CD4-positive, alpha-beta memory T cell (primary cell): ENCODE data around the gene RNASE9. TPM values are rescaled to one million over a fixed set of nuclear protein-coding genes. Genes with fewer than 3 reads are reported as not detected.
A peak's percentile ranks its signal among the peaks of the same experiment; 100 is the strongest.
"Not testable (repeated sequence)": the region's sequence is repeated elsewhere in the genome, so short reads cannot be mapped to it uniquely, and the experiment has no call there.

Experiments
- CTCF ChIA-PET: fragments of 350-600 bp; sonication (Branson Sonifier 250); formaldehyde crosslinking; loops from one replicate; lab custom pipeline; 2021; ENCODE audit warnings: inconsistent platforms; ENCODE audit not compliant: partially characterized antibody; lab: Charles Lee
- POLR2A ChIA-PET: fragments of 350-600 bp; sonication (Branson Sonifier 250); formaldehyde crosslinking; loops from one replicate; lab custom pipeline; 2021; ENCODE audit not compliant: partially characterized antibody; lab: Charles Lee
- DNase-seq, 5 donors: peaks; one replicate each; pipeline versions ENCODE4 v3.0.0 to v3.0.0-alpha.2; 2020 to 2022; ENCODE audit warnings: mixed read lengths in 1 of 5
- H3K27ac ChIP-seq: one replicate; pipeline ENCODE4 v1.7.0; 2013; ENCODE audit warnings: low read depth, low read length
- H3K27me3 ChIP-seq: 2 replicates; pipeline ENCODE4 v1.7.0; 2013; ENCODE audit warnings: mild to moderate bottlenecking, low read length, moderate library complexity; ENCODE audit not compliant: insufficient read depth
- H3K36me3 ChIP-seq: 2 replicates; pipeline ENCODE4 v1.7.0; 2013; ENCODE audit warnings: mild to moderate bottlenecking, low read length, moderate library complexity; ENCODE audit not compliant: insufficient read depth
- H3K4me1 ChIP-seq: 2 replicates; pipeline ENCODE4 v1.7.0; 2013; ENCODE audit warnings: mild to moderate bottlenecking, low read length, moderate library complexity; ENCODE audit not compliant: insufficient read depth
- H3K4me3 ChIP-seq, 2 donors: one replicate each; pipeline ENCODE4 v1.7.0; 2013; ENCODE audit warnings: low read length in 2 of 2, mild to moderate bottlenecking in 1 of 2
- H3K9me3 ChIP-seq, 2 donors: one replicate each; pipeline ENCODE4 v1.7.0; 2013; ENCODE audit warnings: low read length in 2 of 2, control low read depth in 1 of 2; ENCODE audit not compliant: control insufficient read depth in 1 of 2
- H3K27ac Mint-ChIP-seq, 7 donors: one replicate each; pipeline ENCODE4 v1.8.0; 2020 to 2021; ENCODE audit warnings: mixed read lengths in 7 of 7, mild to moderate bottlenecking in 6 of 7, inconsistent platforms in 3 of 7, moderate library complexity in 3 of 7
- H3K27me3 Mint-ChIP-seq, 2 donors: one replicate each; pipeline ENCODE4 v1.8.0; 2020 to 2021; ENCODE audit warnings: mixed read lengths in 2 of 2
- H3K36me3 Mint-ChIP-seq, 2 donors: one replicate each; pipeline ENCODE4 v1.8.0; 2020 to 2021; ENCODE audit warnings: mixed read lengths in 2 of 2, inconsistent platforms in 1 of 2, mild to moderate bottlenecking in 1 of 2
- H3K4me1 Mint-ChIP-seq, 4 donors: one replicate each; pipeline ENCODE4 v1.8.0; 2020 to 2021; ENCODE audit warnings: mixed read lengths in 4 of 4, mild to moderate bottlenecking in 1 of 4
- H3K4me3 Mint-ChIP-seq, 8 donors: one replicate each; pipeline ENCODE4 v1.8.0; 2020 to 2021; ENCODE audit warnings: mixed read lengths in 8 of 8, mild to moderate bottlenecking in 7 of 8, moderate library complexity in 6 of 8, inconsistent platforms in 3 of 8
- H3K9me3 Mint-ChIP-seq, 8 donors: one replicate each; pipeline ENCODE4 v1.8.0; 2020 to 2021; ENCODE audit warnings: mixed read lengths in 8 of 8, mild to moderate bottlenecking in 5 of 8, inconsistent platforms in 3 of 8, moderate library complexity in 1 of 8
- intact Hi-C: fragments of 100-400 bp; cut with micrococcal nuclease; formaldehyde crosslinking; loops from one replicate; pipeline ENCODE4 v1.15.1; 2023
- polyA plus RNA-seq, 2 donors: library from polyadenylated mRNA; unstranded; fragments of 300-500 nt; fragmentation: Illumina TruSeq; gene quantifications; one replicate each; pipeline ENCODE4 v1.2.3, GENCODE V29; 2021
- total RNA-seq, 2 experiments: library from RNA; stranded (reverse); gene quantifications; one replicate each; pipeline ENCODE4 v1.2.3, GENCODE V29; 2021

Gene RNASE9
- total and polyA plus RNA-seq, 4 experiments from 2014 or later: not detected

GRCh38 chr14:20606190-20606901, 45.5 kb upstream of the RNASE9 start:
- peaks cover 14% of the 10 kb centered on the region for H3K4me1 ChIP-seq
- peak overlapping the region in 1 of 7 donors; percentile 4 for H3K27ac Mint-ChIP-seq
- H3K27me3 Mint-ChIP-seq: no peaks in the 10 kb centered on the region
- H3K27ac ChIP-seq: no peak overlapping the region
- H3K9me3 Mint-ChIP-seq: no peaks in the 10 kb centered on the region
- H3K36me3 ChIP-seq: no peaks in the 10 kb centered on the region
- peaks cover 0 to 5% (median 0%) of the 10 kb centered on the region in 4 donors for H3K4me1 Mint-ChIP-seq
- CTCF ChIA-PET: interaction anchor here (2.5 to 13.5 kb wide), 5 partner anchors 75 to 277 kb away, joined by 11 to 354 read pairs (median 49); partner anchors contain the start of genes ANG, CCNB1IP1, PARP2 and TEP1
- intact Hi-C loops: no loop called here
- no peaks in the 10 kb centered on the region for H3K36me3 Mint-ChIP-seq
- no peak overlapping the region for H3K4me3 ChIP-seq
- no peaks in the 10 kb centered on the region for H3K9me3 ChIP-seq
- H3K27me3 ChIP-seq: no peaks in the 10 kb centered on the region
- no peak overlapping the region for H3K4me3 Mint-ChIP-seq
- POLR2A ChIA-PET: interaction anchor here (2.0 kb wide), 1 partner anchor 136 kb away, joined by 4 read pairs; the partner anchor contains the start of gene PNP
- DNase-seq: no peak

GRCh38 chr14:20603813-20604690, 43.2 kb upstream of the RNASE9 start:
- Histone ChIP-seq H3K9me3 (no peaks in the 10 kb centered on the region), H3K4me1 (no peaks in the 10 kb centered on the region), H3K27ac (no peak overlapping the region), H3K4me3 (no peak overlapping the region), H3K36me3 (no peaks in the 10 kb centered on the region), H3K27me3 (no peaks in the 10 kb centered on the region)
- DNase-seq: no peak
- intact Hi-C loops: no loop called here
- no peaks in the 10 kb centered on the region for H3K27me3 Mint-ChIP-seq
- no peak overlapping the region for H3K27ac Mint-ChIP-seq
- CTCF ChIA-PET: interaction anchor here (0.5 to 13.5 kb wide), 2 partner anchors 275 to 852 kb away, joined by 3 to 354 read pairs; partner anchors contain the start of gene CCNB1IP1
- no peak overlapping the region for H3K4me3 Mint-ChIP-seq
- POLR2A ChIA-PET: interaction anchor here (1.3 kb wide), 1 partner anchor 81 kb away, joined by 3 read pairs; the partner anchor contains the start of gene RNASE4
- H3K9me3 Mint-ChIP-seq: no peaks in the 10 kb centered on the region
- H3K4me1 Mint-ChIP-seq: peaks cover 0 to 5% (median 0%) of the 10 kb centered on the region in 4 donors
- no peaks in the 10 kb centered on the region for H3K36me3 Mint-ChIP-seq

GRCh38 chr14:20602583-20602982, 41.7 kb upstream of the RNASE9 start:
- H3K4me1 Mint-ChIP-seq: peaks cover 0 to 5% (median 0%) of the 10 kb centered on the region in 4 donors
- Histone ChIP-seq H3K9me3 (no peaks in the 10 kb centered on the region), H3K27ac (no peak overlapping the region), H3K27me3 (no peaks in the 10 kb centered on the region), H3K4me3 (no peak overlapping the region), H3K4me1 (no peaks in the 10 kb centered on the region), H3K36me3 (no peaks in the 10 kb centered on the region)
- no peaks in the 10 kb centered on the region for H3K27me3 Mint-ChIP-seq
- H3K27ac Mint-ChIP-seq: no peak overlapping the region
- H3K9me3 Mint-ChIP-seq: no peaks in the 10 kb centered on the region
- H3K36me3 Mint-ChIP-seq: no peaks in the 10 kb centered on the region
- POLR2A ChIA-PET: no interaction called here
- DNase-seq: no peak
- intact Hi-C loops: no loop called here
- CTCF ChIA-PET: interaction anchor here (1.0 to 13.5 kb wide), 2 partner anchors 72 to 274 kb away, joined by 4 to 354 read pairs; partner anchors contain the start of gene CCNB1IP1
- H3K4me3 Mint-ChIP-seq: no peak overlapping the region

GRCh38 chr14:20601522-20601921, 40.7 kb upstream of the RNASE9 start:
- H3K9me3 Mint-ChIP-seq: no peaks in the 10 kb centered on the region
- no peaks in the 10 kb centered on the region for H3K27me3 ChIP-seq
- H3K27ac Mint-ChIP-seq: no peak overlapping the region
- no peak for DNase-seq
- H3K4me1 Mint-ChIP-seq: no peaks in the 10 kb centered on the region
- H3K4me3 Mint-ChIP-seq: no peak overlapping the region
- no peaks in the 10 kb centered on the region for H3K9me3 ChIP-seq
- intact Hi-C loops: no loop called here
- H3K36me3 ChIP-seq: no peaks in the 10 kb centered on the region
- H3K4me3 ChIP-seq: no peak overlapping the region
- ChIA-PET CTCF (interaction anchor here (1.3 kb wide), 1 partner anchor 274 kb away, joined by 3 read pairs; no protein-coding TSS in a partner anchor), POLR2A (no interaction called here)
- no peaks in the 10 kb centered on the region for H3K4me1 ChIP-seq
- H3K27ac ChIP-seq: no peak overlapping the region
- peaks cover 0 to 3% of the 10 kb centered on the region in 2 donors for H3K27me3 Mint-ChIP-seq
- no peaks in the 10 kb centered on the region for H3K36me3 Mint-ChIP-seq

GRCh38 chr14:20597108-20597507, 36.3 kb upstream of the RNASE9 start:
- H3K4me3 ChIP-seq: no peak overlapping the region
- no peaks in the 10 kb centered on the region for H3K9me3 ChIP-seq
- CTCF ChIA-PET: no interaction called here
- H3K4me1 ChIP-seq: peaks cover 9% of the 10 kb centered on the region
- no peak for DNase-seq
- H3K4me1 Mint-ChIP-seq: peaks cover 3 to 9% (median 4%) of the 10 kb centered on the region in 4 donors
- H3K27me3 ChIP-seq: no peaks in the 10 kb centered on the region
- no peaks in the 10 kb centered on the region for H3K36me3 ChIP-seq
- no peaks in the 10 kb centered on the region for H3K36me3 Mint-ChIP-seq
- intact Hi-C loops: no loop called here
- H3K9me3 Mint-ChIP-seq: no peaks in the 10 kb centered on the region
- H3K27ac ChIP-seq: no peak overlapping the region
- POLR2A ChIA-PET: interaction anchor here (1.0 kb wide), 1 partner anchor 184 kb away, joined by 3 read pairs; no protein-coding TSS in a partner anchor
- H3K27ac Mint-ChIP-seq: no peak overlapping the region
- H3K4me3 Mint-ChIP-seq: no peak overlapping the region
- peaks cover 3 to 5% of the 10 kb centered on the region in 2 donors for H3K27me3 Mint-ChIP-seq

DNA sequence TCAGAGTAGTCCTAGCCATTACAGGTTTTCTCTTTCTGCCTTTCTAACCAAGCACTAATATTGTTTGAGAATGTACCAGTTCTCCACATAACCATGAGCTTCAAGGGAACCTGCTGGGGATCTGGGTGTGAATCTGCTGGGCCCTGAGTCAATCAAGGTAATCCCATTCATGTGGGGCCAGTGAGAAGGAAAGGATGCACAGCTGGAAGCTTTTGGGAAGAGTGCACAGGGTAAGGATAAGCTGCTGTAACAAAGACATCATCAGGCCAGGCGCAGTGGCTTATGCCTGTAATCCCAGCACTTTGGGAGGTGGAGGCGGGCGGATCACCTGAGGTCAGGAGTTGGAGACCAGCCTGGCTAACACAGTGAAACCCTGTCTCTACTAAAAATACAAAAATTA, 34.9 kb upstream of the RNASE9 start:
- DNase-seq, H3K27me3 ChIP-seq, H3K4me3 Mint-ChIP-seq, H3K27ac Mint-ChIP-seq, H3K4me1 ChIP-seq, H3K9me3 ChIP-seq, H3K4me3 ChIP-seq, H3K9me3 Mint-ChIP-seq, POLR2A ChIA-PET, H3K36me3 Mint-ChIP-seq, intact Hi-C loops, H3K27me3 Mint-ChIP-seq, H3K36me3 ChIP-seq, H3K27ac ChIP-seq: not testable (repeated sequence)
- CTCF ChIA-PET: interaction anchor here (1.0 kb wide), 1 partner anchor 268 kb away, joined by 3 read pairs; no protein-coding TSS in a partner anchor
- H3K4me1 Mint-ChIP-seq: peaks cover 3 to 15% (median 4%) of the 10 kb centered on the region in 4 donors

- Mint-ChIP-seq H3K4me3 (no peak overlapping the region), H3K36me3 (no peaks in the 10 kb centered on the region), H3K27me3 (peaks cover 6 to 7% of the 10 kb centered on the region in 2 donors), H3K4me1 (peaks cover 3 to 17% (median 4%) of the 10 kb centered on the region in 4 donors), H3K27ac (no peak overlapping the region), H3K9me3 (no peaks in the 10 kb centered on the region)
- intact Hi-C loops: no loop called here
- ChIA-PET POLR2A (no interaction called here), CTCF (no interaction called here)
- no peaks in the 10 kb centered on the region for H3K9me3 ChIP-seq
- peaks cover 9% of the 10 kb centered on the region for H3K4me1 ChIP-seq
- H3K27me3 ChIP-seq: no peaks in the 10 kb centered on the region
- no peak overlapping the region for H3K4me3 ChIP-seq
- no peak for DNase-seq
- H3K27ac ChIP-seq: no peak overlapping the region
- no peaks in the 10 kb centered on the region for H3K36me3 ChIP-seq
These were observed 31.7 kb upstream of the RNASE9 start for GRCh38 chr14:20592574-20592973.
